ENCODE data around the gene DNAJB6. TPM values are rescaled to one million over a fixed set of nuclear protein-coding genes. Genes with fewer than 3 reads are reported as not detected.

Gene DNAJB6
- total and polyA plus RNA-seq, 12 donors, result 38.4 to 195 (median 80.4) TPM

DNA sequence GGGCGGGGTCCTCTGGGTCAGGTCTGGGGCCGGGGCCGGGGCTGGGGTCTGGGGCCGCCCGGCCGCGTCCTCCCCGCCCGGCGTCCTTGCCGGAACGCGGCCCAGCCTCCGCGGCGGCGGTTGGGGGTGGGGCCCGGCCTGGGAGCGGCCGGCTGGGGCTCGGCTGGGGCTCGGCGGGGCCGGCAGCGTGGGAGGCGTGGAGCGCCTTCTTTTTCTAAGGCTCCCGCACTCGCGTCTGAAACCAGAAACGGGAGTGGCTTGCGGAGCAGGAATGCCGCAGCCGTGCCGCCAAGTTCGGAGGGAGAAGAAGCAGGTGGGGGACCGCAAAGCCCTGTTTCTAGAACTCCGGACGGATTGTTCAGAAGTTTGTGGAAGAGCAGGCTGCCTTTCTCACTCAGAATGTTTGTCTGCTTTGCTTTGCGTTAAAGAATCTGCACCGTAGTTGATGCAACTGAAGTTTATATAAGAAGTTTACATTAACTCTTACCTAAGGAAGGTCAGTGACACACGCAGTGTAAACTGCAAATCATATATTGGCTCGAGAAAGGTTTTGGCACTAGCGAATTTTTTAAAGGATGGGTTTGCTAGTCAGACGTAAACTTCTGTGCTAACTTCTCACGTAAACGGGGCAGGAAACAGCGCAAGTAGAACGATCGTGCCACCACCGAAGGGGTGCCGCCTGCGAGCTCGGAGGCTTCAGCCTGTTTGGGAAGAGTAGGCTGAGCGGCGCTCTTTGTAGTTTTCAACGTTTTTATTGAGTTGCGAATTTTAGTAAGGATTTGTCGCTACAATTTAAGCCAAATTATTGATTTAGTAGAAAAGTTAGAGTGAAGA, 729 bp downstream of the DNAJB6 start:
- intact Hi-C loops (cut with DNase I), result no loop called here
- H3K9me3 ChIP-seq (replicated peaks in 1 of 3), result no peaks in the 10 kb centered on the region
- WGBS, 4 donors, result 0 to 1% (median 1%) methylated on average over 28 to 59 of the region's 59 CpGs
- TF ChIP-seq, protein P1, sequence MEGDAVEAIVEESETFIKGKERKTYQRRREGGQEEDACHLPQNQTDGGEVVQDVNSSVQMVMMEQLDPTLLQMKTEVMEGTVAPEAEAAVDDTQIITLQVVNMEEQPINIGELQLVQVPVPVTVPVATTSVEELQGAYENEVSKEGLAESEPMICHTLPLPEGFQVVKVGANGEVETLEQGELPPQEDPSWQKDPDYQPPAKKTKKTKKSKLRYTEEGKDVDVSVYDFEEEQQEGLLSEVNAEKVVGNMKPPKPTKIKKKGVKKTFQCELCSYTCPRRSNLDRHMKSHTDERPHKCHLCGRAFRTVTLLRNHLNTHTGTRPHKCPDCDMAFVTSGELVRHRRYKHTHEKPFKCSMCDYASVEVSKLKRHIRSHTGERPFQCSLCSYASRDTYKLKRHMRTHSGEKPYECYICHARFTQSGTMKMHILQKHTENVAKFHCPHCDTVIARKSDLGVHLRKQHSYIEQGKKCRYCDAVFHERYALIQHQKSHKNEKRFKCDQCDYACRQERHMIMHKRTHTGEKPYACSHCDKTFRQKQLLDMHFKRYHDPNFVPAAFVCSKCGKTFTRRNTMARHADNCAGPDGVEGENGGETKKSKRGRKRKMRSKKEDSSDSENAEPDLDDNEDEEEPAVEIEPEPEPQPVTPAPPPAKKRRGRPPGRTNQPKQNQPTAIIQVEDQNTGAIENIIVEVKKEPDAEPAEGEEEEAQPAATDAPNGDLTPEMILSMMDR (IDR thresholded peaks at IDR 0.05), result no peak
- TF ChIP-seq POLR2A (IDR thresholded peaks at IDR 0.05), result no peak
- H3K4me3 ChIP-seq, result peak overlapping the region in 3 of 4 donors; percentile 30 to 98 (median 92)
- H3K27ac ChIP-seq, result peak overlapping the region; percentile 1 to 100 (median 93)
- no peaks in the 10 kb centered on the region for H3K36me3 ChIP-seq (replicated peaks in 1 of 2)
- peaks cover 0 to 39% of the 10 kb centered on the region in 2 donors for H3K4me1 ChIP-seq (replicated peaks in 1 of 2)
- no peaks in the 10 kb centered on the region for H3K27me3 ChIP-seq
- DNase-seq, result peak; percentile 68 to 75 (median 71)

GRCh38 chr7:157339777-157340677, 3.2 kb downstream of the DNAJB6 start:
- DNase-seq, result peak; percentile 46 to 87 (median 64)
- TF ChIP-seq, protein P1 (IDR thresholded peaks at IDR 0.05), result peak; percentile 67 to 85 (median 78)
- TF ChIP-seq POLR2A (IDR thresholded peaks at IDR 0.05), result no peak
- Histone ChIP-seq H3K9me3 (replicated peaks in 1 of 3) (no peaks in the 10 kb centered on the region), H3K27me3 (no peaks in the 10 kb centered on the region), H3K27ac (peak overlapping the region in 1 of 5 donors; percentile 2), H3K4me3 (peak overlapping the region in 1 of 4 donors; percentile 8), H3K36me3 (replicated peaks in 1 of 2) (no peaks in the 10 kb centered on the region), H3K4me1 (replicated peaks in 1 of 2) (peaks cover 0 to 39% of the 10 kb centered on the region in 2 donors)
- 51 to 60% (median 52%) methylated on average over 25 of the region's 25 CpGs for WGBS, 4 donors
- intact Hi-C loops (cut with DNase I), result no loop called here

GRCh38 chr7:157347217-157347904, 10.6 kb downstream of the DNAJB6 start:
- Histone ChIP-seq H3K27me3 (no peaks in the 10 kb centered on the region), H3K27ac (peak overlapping the region in 3 of 5 donors; percentile 13 to 42 (median 38)), H3K4me1 (replicated peaks in 1 of 2) (peaks cover 14 to 38% of the 10 kb centered on the region in 2 donors), H3K4me3 (no peak overlapping the region), H3K36me3 (replicated peaks in 1 of 2) (no peaks in the 10 kb centered on the region), H3K9me3 (replicated peaks in 1 of 3) (no peaks in the 10 kb centered on the region)
- WGBS, 4 donors, result 63 to 69% (median 69%) methylated on average over 11 of the region's 11 CpGs
- DNase-seq, result peak; percentile 51 to 81 (median 73)
- TF ChIP-seq, protein P1 (IDR thresholded peaks at IDR 0.05), result no peak
- no peak for TF ChIP-seq POLR2A (IDR thresholded peaks at IDR 0.05)
- intact Hi-C loops (cut with DNase I), result no loop called here
